Neuronal stem cell (in vitro differentiated cells): Measurements from ENCODE around the gene PRR23E.

Source experiments
- DNase-seq: peaks from one replicate; pipeline ENCODE4 v3.0.0-alpha.2; 2013; ENCODE audit warnings: low spot score
- H2AFZ ChIP-seq: one replicate; pipeline ENCODE4 v1.6.1; 2013; ENCODE audit warnings: mild to moderate bottlenecking, low read length, inconsistent platforms
- H2AK5ac ChIP-seq: 2 replicates; pipeline ENCODE4 v1.6.1; 2013; ENCODE audit warnings: low read depth, mild to moderate bottlenecking, inconsistent platforms, low read length, moderate library complexity, mixed read lengths
- H2BK120ac ChIP-seq: 2 replicates; pipeline ENCODE4 v1.6.1; 2013; ENCODE audit warnings: low read depth, mild to moderate bottlenecking, inconsistent platforms, low read length, moderate library complexity, mixed read lengths
- H2BK12ac ChIP-seq: one replicate; pipeline ENCODE4 v1.6.1; 2013; ENCODE audit warnings: low read length, inconsistent platforms
- H2BK15ac ChIP-seq: 2 replicates; pipeline ENCODE4 v1.6.1; 2013; ENCODE audit warnings: mild to moderate bottlenecking, low read length, inconsistent platforms, mixed read lengths
- H2BK5ac ChIP-seq: one replicate; pipeline ENCODE4 v1.6.1; 2013; ENCODE audit warnings: inconsistent platforms, mild to moderate bottlenecking, low read length, moderate library complexity
- H3K14ac ChIP-seq: one replicate; pipeline ENCODE4 v1.6.1; 2013; ENCODE audit warnings: low read length, inconsistent platforms
- H3K18ac ChIP-seq: 2 replicates; pipeline ENCODE4 v1.6.1; 2013; ENCODE audit warnings: low read length, inconsistent platforms
- H3K23ac ChIP-seq: 2 replicates; pipeline ENCODE4 v1.6.1; 2013; ENCODE audit warnings: low read depth, mild to moderate bottlenecking, mixed read lengths, low read length, inconsistent platforms; ENCODE audit not compliant: poor library complexity
- H3K27ac ChIP-seq: replicated peaks from 3 replicates; pipeline ENCODE4 v1.5.1; 2013; ENCODE audit warnings: low read length, inconsistent platforms
- H3K27me3 ChIP-seq, 3 experiments: 2 replicates each; pipeline ENCODE4 v1.6.1; 2013; ENCODE audit warnings: low read length in 3 of 3, mild to moderate bottlenecking in 2 of 3, inconsistent platforms in 1 of 3, low read depth in 1 of 3, mixed read lengths in 1 of 3, moderate library complexity in 1 of 3; ENCODE audit not compliant: control insufficient read depth in 3 of 3, insufficient read depth in 3 of 3
- H3K36me3 ChIP-seq, 2 donors: replicated peaks in 1 of 2; 2 replicates each; pipeline ENCODE4 v1.6.1; 2013; ENCODE audit warnings: low read length in 2 of 2; ENCODE audit not compliant: control insufficient read depth in 2 of 2, insufficient read depth in 2 of 2
- H3K4ac ChIP-seq: 2 replicates; pipeline ENCODE4 v1.6.1; 2013; ENCODE audit warnings: inconsistent platforms, mild to moderate bottlenecking, low read length, moderate library complexity
- H3K4me1 ChIP-seq, 2 donors: 1 replicate in 1 of 2; 2 replicates in 1 of 2; pipeline ENCODE4 v1.6.1; 2013; ENCODE audit warnings: low read length in 2 of 2, low read depth in 1 of 2; ENCODE audit not compliant: control insufficient read depth in 2 of 2, insufficient read depth in 1 of 2
- H3K4me2 ChIP-seq: one replicate; pipeline ENCODE4 v1.6.1; 2013; ENCODE audit warnings: mild to moderate bottlenecking, low read length, inconsistent platforms; ENCODE audit not compliant: insufficient read depth, poor library complexity, severe bottlenecking
- H3K4me3 ChIP-seq, 2 donors: 2 replicates each; pipeline ENCODE4 v1.5.1; 2013; ENCODE audit warnings: low read length in 2 of 2, mild to moderate bottlenecking in 2 of 2, inconsistent platforms in 1 of 2, moderate library complexity in 1 of 2
- H3K79me1 ChIP-seq: one replicate; pipeline ENCODE4 v1.6.1; 2013; ENCODE audit warnings: low read depth, mild to moderate bottlenecking, inconsistent platforms, low read length, moderate library complexity
- H3K9ac ChIP-seq: one replicate; pipeline ENCODE4 v1.6.1; 2013; ENCODE audit warnings: mild to moderate bottlenecking, low read depth, low read length, inconsistent platforms; ENCODE audit not compliant: poor library complexity
- H3K9me3 ChIP-seq, 2 donors: replicated peaks in 1 of 2; 2 replicates each; pipeline versions ENCODE3 to v1.6.1; 2013; ENCODE audit warnings: low read length in 2 of 2, mild to moderate bottlenecking in 2 of 2, inconsistent platforms in 1 of 2, low read depth in 1 of 2, mixed read lengths in 1 of 2, moderate library complexity in 1 of 2; ENCODE audit not compliant: control insufficient read depth in 2 of 2, insufficient read depth in 1 of 2
- H4K8ac ChIP-seq: one replicate; pipeline ENCODE4 v1.6.1; 2013; ENCODE audit warnings: low read depth, mild to moderate bottlenecking, inconsistent platforms, low read length, moderate library complexity
- H4K91ac ChIP-seq: one replicate; pipeline ENCODE4 v1.6.1; 2013; ENCODE audit warnings: low read length, low read depth, mild to moderate bottlenecking, inconsistent platforms; ENCODE audit not compliant: poor library complexity
- WGBS, 2 donors: extraction: QIAGEN DNeasy Blood & Tissue Kit; methylation state at CpG; one replicate each; pipeline ENCODE4 v1.1.7; 2013; ENCODE audit warnings: missing lambda C conversion rate in 2 of 2, mixed read lengths in 1 of 2; ENCODE audit not compliant: insufficient read length in 2 of 2, insufficient replicate concordance in 1 of 2; ENCODE audit errors: extremely low coverage in 2 of 2; 5-methylcytosine and 5-hydroxymethylcytosine counted together

PRR23E gene

DNA sequence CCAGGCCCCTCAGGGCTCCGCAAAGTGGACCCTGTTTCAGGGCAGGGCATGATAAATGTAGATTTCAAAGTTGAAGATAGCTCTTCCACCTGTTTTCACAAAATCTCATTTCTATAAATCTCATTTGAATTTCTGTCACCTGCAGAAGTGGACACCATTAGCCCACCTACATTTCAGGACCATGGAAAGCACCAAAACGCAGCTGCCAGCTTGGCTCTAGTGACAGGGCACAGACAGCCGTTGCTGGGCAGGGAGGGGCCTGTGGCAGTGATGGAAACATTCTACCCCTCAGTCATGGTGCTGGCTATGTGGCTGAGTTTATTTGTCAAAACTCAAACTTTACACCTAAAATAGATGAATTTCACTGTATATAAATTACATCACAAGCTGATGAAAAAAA is 40.4 kb downstream of the PRR23E start:
- peaks cover 0 to 6% of the 10 kb centered on the region in 2 donors for H3K9me3 ChIP-seq
- no peak overlapping the region for H3K4me3 ChIP-seq
- H3K4ac ChIP-seq: no peak overlapping the region
- no peak overlapping the region for H2BK15ac ChIP-seq
- no peaks in the 10 kb centered on the region for H3K27me3 ChIP-seq
- no peak overlapping the region for H3K27ac ChIP-seq
- no peak overlapping the region for H3K18ac ChIP-seq
- H3K4me2 ChIP-seq: no peak overlapping the region
- H3K79me1 ChIP-seq: no peaks in the 10 kb centered on the region
- no CpG with 5 or more reads among the region's 3 CpGs for WGBS, 2 donors
- H2BK5ac ChIP-seq: no peak overlapping the region
- H2BK120ac ChIP-seq: no peak overlapping the region
- H2AK5ac ChIP-seq: no peak overlapping the region
- no peak overlapping the region for H3K23ac ChIP-seq
- peak; percentile 45 for DNase-seq
- H3K36me3 ChIP-seq: no peaks in the 10 kb centered on the region
- H2AFZ ChIP-seq: no peak overlapping the region
- no peak overlapping the region for H4K91ac ChIP-seq
- H2BK12ac ChIP-seq: no peak overlapping the region
- H3K9ac ChIP-seq: no peak overlapping the region
- no peaks in the 10 kb centered on the region for H3K4me1 ChIP-seq
- H3K14ac ChIP-seq: no peak overlapping the region
- no peak overlapping the region for H4K8ac ChIP-seq

DNA sequence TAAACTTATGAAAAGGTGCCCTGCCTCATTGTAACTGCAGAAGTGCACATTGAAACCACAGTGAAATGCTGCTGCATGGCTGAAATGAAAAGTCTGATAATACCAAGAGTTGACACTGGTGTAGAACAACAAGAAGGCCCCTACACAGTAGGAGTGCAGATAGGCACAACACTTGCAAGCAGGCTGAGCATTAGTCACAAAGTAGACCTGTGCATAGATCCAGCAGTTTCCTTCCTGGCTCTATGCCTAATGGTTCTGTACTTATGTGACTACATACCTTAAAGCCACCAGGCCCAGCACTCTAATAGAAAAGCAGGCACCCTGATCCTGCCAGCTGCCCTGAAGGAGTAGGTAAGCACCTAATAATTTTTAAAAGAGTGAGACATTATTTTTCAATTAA is 41.8 kb downstream of the PRR23E start:
- DNase-seq: no peak
- no peak overlapping the region for H2BK120ac ChIP-seq
- no peak overlapping the region for H3K14ac ChIP-seq
- no peak overlapping the region for H3K4me2 ChIP-seq
- no peak overlapping the region for H3K23ac ChIP-seq
- no peaks in the 10 kb centered on the region for H3K36me3 ChIP-seq
- H2BK5ac ChIP-seq: no peak overlapping the region
- H2AK5ac ChIP-seq: no peak overlapping the region
- no peak overlapping the region for H4K8ac ChIP-seq
- H3K4me3 ChIP-seq: no peak overlapping the region
- H3K18ac ChIP-seq: no peak overlapping the region
- no peaks in the 10 kb centered on the region for H3K79me1 ChIP-seq
- no peaks in the 10 kb centered on the region for H3K4me1 ChIP-seq
- no peak overlapping the region for H3K27ac ChIP-seq
- H2BK12ac ChIP-seq: no peak overlapping the region
- no peak overlapping the region for H3K4ac ChIP-seq
- H2AFZ ChIP-seq: no peak overlapping the region
- H3K9me3 ChIP-seq: peaks cover 0 to 4% of the 10 kb centered on the region in 2 donors
- H3K27me3 ChIP-seq: no peaks in the 10 kb centered on the region
- no peak overlapping the region for H3K9ac ChIP-seq
- no peak overlapping the region for H2BK15ac ChIP-seq
- no peak overlapping the region for H4K91ac ChIP-seq

DNA sequence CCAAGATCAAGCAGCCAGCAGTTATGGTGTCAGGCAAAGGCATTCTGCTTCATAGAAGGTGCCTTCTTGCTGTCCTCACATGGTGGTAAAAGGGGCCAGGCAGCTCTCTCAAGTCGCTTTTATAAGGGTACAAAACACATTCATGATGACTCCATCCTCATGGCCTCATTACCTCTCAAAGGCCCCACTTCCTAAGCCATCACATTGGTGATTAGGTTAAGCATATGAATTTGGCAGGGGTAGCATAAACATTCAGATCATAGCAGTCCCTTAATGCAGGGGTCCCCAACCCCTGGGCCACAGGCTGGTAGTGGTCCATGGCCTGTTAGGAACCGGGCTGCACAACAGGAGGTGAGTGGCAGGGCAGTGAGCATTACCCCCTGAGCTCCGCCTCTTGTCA is 42.8 kb downstream of the PRR23E start:
- Histone ChIP-seq H3K18ac (no peak overlapping the region), H2BK15ac (no peak overlapping the region), H3K79me1 (no peaks in the 10 kb centered on the region), H3K9me3 (peaks cover 0 to 2% of the 10 kb centered on the region in 2 donors), H4K8ac (no peak overlapping the region), H2BK12ac (no peak overlapping the region), H3K4ac (no peak overlapping the region), H2BK120ac (no peak overlapping the region), H3K27ac (no peak overlapping the region), H3K27me3 (no peaks in the 10 kb centered on the region), H4K91ac (no peak overlapping the region), H3K23ac (no peak overlapping the region), H3K14ac (no peak overlapping the region), H3K36me3 (no peaks in the 10 kb centered on the region), H2BK5ac (no peak overlapping the region), H3K4me2 (no peak overlapping the region), H2AFZ (no peak overlapping the region), H3K9ac (no peak overlapping the region), H3K4me3 (no peak overlapping the region), H3K4me1 (no peaks in the 10 kb centered on the region), H2AK5ac (no peak overlapping the region)
- WGBS, 2 donors: no CpG with 5 or more reads among the region's 3 CpGs
- no peak for DNase-seq

DNA sequence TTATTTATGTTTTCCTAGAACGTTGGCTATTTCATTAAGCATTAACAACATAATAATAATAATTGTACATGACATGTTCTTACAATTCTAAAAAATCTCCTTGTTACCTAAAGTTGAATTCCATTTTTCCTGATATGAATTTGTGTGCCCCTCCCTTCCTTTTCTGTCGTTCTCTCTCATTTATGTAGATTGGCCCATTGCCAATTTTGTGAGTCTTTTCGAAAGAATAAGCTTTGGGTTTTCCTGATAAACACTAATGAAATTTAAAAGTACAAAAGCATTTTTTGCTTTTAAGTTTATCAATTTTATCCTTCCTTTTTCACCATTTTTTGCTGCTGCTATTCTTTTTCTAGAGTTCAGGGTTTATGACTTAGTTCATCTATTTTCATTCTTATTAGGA is 44.9 kb downstream of the PRR23E start:
- Histone ChIP-seq H4K8ac (no peak overlapping the region), H4K91ac (no peak overlapping the region), H3K79me1 (no peaks in the 10 kb centered on the region), H3K4me2 (no peak overlapping the region), H2AFZ (no peak overlapping the region), H3K18ac (no peak overlapping the region), H2BK15ac (no peak overlapping the region), H2BK120ac (no peak overlapping the region), H2BK12ac (no peak overlapping the region), H3K4me3 (no peak overlapping the region), H3K36me3 (no peaks in the 10 kb centered on the region), H3K4me1 (no peaks in the 10 kb centered on the region), H3K9ac (no peak overlapping the region), H3K27me3 (no peaks in the 10 kb centered on the region), H2AK5ac (no peak overlapping the region), H3K4ac (no peak overlapping the region), H3K27ac (no peak overlapping the region), H2BK5ac (no peak overlapping the region), H3K14ac (no peak overlapping the region), H3K23ac (no peak overlapping the region), H3K9me3 (peaks cover 0 to 2% of the 10 kb centered on the region in 2 donors)
- no peak for DNase-seq
- no CpG with 5 or more reads among the region's 3 CpGs for WGBS, 2 donors
